NCI-H1694 treated with DMSO at 0.1 percent for 48 hours (cell line): ENCODE data around the gene SLC30A3.

Experiments used
- DNase-seq: peaks from one replicate; lab custom pipeline; 2025; lab: John Stamatoyannopoulos, UW

The SLC30A3 gene

DNA sequence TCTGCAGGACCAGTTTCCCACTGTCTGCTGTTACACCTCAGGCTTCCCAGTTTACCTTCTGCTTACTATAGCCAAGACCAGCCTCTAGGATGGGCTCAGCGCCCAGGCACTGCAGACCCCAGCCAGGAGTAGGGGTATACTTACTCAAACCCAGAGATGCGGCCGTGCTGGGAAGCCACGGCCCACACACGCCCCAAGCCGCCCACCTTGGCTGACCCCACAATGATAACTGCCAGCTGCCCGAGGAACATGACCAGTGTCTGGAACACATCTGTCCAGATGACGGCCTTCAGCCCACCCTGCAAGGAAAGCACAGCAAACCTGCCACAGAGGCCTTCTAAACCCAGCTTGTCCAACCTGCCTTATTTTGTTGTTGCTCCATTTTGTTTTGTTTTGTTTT is 57.6 kb downstream of the SLC30A3 start:
- DNase-seq, result no peak

DNA sequence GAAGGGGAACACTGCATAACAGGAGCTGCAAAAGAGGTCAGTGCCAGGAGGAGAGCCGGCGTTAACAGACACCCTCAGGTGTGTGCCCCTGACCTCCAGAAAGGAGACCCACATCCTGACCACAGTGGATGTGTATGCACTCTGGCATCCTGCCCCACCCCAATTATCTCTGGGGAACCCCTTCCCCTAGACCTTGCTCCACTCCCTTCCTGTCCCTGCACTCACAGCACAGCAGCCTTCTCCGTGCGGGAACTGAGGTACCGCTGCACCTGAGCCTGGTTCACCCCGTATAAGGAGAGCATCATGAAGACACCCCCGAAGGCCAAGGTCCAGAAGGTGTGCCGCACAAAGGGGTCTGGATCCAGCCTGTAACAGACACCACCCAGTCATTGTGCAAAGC is 58.3 kb downstream of the SLC30A3 start:
- DNase-seq, result no peak

DNA sequence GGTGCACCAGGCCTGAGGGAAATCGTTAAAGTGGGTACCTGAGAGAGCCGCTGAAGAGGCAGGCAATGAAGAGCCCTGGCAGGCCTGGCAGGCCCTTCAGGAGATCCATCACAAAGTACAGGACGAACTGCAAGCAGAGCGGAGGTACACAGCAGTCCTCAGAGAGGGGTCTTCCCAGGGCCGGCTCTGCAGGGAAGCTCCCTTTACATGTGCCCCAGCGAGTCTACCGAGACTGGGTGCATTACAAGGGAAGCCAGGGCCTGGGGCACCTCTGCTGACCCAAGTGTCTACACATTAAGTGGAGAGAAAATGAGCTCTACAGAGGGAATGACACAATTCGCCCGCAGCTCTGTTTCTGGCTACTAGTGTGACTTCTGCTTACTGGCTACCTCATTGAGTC is 59.1 kb downstream of the SLC30A3 start:
- no peak for DNase-seq
